Stimulated activated CD4-positive, alpha-beta T cell treated with anti-CD3 and anti-CD28 coated beads, Interleukin-12 subunit alpha, Interleukin-12 subunit beta, amount 100 ng/mL, for 48 hours (primary cell): ENCODE measurements around the gene TLR9.

ENCODE experiments used
- DNase-seq, 3 donors: peaks; one replicate each; pipeline ENCODE4 v3.0.0-alpha.2; 2020; ENCODE audit warnings: low read depth in 2 of 3, low spot score in 1 of 3

TLR9 gene

DNA sequence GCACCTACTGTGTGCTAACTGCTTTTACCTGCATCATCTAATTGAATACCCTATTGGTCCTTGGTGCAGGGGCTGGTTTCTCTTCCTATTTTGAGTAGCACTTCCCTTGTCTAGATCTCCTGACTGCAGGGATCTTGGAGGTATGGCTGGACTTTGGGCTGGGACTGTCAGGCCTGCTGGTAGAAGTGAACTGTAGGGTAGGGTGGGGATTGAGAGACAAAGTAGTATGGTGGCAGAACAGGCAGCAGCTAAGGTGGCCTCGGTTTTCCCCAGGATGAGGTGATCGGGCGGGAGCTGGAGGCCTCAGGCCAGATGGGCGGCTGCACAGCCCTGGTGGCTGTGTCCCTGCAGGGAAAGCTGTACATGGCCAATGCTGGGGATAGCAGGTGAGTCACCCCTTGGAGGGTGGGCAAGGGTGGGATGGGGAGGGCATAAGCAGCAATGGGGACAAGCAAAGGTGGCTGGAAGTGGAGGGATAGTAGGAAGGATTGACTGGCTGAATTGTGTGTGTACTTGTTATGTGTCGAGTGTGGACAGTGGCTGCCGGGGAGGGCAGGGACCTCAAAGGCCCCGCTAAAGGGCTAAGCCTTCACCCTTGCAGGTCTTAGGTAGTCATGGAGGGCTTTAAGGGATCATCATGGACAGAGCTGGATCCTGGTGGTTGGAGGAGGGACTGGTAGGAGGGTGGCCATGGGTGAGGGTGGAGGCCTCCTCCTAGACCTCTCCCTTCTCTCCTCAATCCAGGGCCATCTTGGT, 22.1 kb upstream of the TLR9 start:
- no peak for DNase-seq

- no peak for DNase-seq
Observed at GRCh38 chr3:52246728-52247408, 21.4 kb upstream of the TLR9 start.

- no peak for DNase-seq
Observed at GRCh38 chr3:52246264-52246620, 20.8 kb upstream of the TLR9 start.

GRCh38 chr3:52245322-52246263, 20.1 kb upstream of the TLR9 start, which contains the start of gene PPM1M:
Gene PPM1M, plus strand, starts transcription at chr3:52245759. Its CDS starts 66 bp downstream, at chr3:52245825.
- DNase-seq, result no peak

GRCh38 chr3:52243791-52244628, 18.6 kb upstream of the TLR9 start:
- DNase-seq, result no peak

- DNase-seq, result no peak
Observed at GRCh38 chr3:52242039-52242438, 16.6 kb upstream of the TLR9 start.

GRCh38 chr3:52240886-52241370, 15.5 kb upstream of the TLR9 start:
- no peak for DNase-seq

DNA sequence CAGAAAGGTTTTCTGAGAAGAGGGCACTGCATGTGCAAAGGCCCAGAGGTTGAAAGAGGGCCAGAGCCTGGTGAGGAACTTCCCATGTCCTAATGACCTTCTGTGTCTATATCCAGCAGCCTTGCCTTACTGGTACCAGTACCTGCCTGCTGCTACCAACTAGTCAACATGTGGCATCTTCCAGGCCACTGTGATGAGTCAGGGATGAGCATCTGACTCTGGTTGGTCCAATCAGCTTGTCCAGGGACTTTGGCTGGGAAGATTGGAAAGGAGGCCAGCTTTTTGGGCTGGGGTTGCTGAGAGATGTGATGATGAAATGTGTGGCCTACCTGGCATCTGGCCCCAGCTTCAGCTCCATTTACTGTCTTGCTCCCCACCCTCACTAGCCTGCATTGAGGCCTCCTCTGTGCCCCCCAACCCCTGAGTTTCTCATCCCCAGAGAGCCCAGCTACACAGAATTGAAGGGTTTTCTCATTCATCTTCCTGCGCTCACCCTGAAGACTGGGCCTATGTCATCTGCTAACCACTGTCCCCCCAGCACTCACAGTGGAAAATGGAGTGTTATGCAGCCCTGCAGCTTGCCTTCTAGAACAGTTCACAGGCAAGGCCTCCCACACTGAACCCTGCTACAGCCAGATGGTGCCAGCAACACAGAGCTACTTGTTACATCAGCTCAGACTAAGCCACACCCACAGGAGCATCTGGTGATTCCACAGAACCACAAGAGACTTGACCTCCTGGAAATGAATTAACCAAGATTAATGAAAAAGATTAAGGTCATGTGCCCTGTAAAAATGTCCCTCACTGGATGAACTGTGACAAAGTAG, 14.8 kb upstream of the TLR9 start:
- peak; percentile 50 to 62 (median 53) for DNase-seq

DNA sequence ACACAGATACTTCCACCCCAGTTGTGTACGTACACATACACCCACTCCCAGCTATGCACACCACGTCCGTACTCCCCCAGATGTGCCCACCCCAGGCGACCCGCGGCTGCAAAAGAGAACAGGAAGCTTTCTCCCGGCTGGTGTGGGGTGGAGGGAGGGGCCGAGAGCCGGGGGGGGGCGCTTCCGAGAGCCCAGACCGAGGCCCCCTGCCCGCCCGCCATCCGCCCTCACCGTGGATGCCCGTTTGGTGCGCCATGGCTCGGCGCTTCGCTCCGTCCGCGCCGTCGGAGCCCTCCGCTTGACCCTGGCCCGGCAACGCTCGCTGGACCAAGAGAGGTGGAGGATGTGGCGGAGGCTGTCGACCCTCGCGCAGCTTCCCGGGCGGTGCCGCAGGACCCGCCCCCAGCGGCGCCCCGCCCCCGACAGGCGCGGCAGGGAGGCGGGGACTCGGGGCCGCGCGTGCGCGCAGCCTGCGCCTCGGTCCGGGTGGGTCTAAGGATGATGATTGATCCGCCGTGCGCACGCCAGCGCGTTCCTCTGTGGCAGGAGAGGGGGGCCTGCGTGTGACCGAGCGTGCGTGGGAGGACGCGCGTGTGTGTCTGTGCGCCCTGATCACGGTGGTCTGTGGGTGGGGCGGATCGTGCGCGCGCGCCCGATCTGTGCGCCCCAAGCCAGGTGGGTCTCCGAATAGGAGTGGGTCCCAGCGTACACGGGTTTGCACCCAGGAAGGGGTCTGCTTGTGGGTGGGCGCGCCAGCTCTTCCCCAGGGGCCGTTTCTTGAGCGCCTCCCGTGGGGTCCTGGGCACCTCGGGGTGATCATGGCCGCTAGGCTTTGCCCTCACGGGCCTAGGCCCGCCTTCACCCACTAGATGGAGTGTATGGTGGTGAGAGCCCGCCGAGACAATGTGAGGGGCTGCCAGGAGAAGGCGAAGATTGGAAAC, 13.6 kb upstream of the TLR9 start, which contains the start of gene TWF2:
TSS of gene TWF2 (minus strand) at position 398 of the 941 bp plus-strand sequence. CDS start at position 256, 142 bp downstream.
- peak; percentile 72 to 82 (median 75) for DNase-seq

DNA sequence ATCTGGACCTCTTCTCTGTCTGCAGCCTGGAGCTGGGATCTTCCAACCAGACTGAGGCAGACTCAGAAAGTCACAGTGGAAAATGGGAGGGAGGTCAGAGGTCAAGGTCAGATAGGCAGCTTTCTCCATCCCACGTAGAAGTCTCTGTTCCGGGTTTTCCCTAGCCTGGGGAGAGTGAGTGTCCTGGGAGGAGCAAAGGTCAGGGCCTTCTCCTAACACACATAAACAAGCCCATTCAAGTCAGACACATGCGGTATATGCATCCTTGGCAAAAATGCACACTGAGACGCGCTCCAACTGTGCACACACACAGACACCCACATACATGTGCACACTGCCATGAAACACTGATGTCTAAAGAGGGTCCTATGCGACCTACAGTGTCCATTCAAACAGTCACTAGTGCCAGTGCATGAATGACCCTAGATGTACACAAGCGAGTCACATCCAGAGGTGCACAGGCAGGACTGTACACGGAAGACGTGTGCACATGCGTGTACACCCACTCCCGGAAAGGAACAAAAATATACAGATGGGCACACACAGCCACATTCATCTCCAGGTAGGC, 12.8 kb upstream of the TLR9 start:
- no peak for DNase-seq

GRCh38 chr3:52237657-52238172, 12.3 kb upstream of the TLR9 start:
- DNase-seq, result no peak

- no peak for DNase-seq
Observed at GRCh38 chr3:52237006-52237656, 11.7 kb upstream of the TLR9 start.

DNA sequence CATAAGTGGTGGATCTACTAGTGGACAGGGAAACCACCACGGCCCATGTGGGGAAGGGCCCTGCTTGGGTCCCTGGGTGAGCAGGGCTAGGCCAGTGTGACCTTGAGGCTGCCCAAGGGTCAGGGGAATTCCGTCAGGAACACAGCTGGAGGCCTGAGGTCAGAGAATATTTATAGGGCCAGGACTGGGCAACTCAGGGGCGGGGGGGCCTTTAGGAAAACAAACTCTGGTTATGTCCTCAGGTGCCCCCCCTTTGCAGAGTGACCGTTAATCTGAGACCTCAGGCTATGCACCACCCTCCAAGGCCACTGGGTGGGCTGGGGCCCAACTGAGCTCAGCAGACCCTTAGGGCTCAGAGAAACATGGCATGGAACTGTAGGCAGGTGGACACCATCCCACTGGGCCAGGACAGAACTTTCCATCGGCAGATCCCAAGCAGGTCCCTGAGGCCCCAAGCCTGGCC, 11.0 kb upstream of the TLR9 start:
- DNase-seq, result no peak

GRCh38 chr3:52234516-52235447, 9.3 kb upstream of the TLR9 start:
- no peak for DNase-seq

- DNase-seq, result no peak
Observed at GRCh38 chr3:52233968-52234367, 8.5 kb upstream of the TLR9 start.

DNA sequence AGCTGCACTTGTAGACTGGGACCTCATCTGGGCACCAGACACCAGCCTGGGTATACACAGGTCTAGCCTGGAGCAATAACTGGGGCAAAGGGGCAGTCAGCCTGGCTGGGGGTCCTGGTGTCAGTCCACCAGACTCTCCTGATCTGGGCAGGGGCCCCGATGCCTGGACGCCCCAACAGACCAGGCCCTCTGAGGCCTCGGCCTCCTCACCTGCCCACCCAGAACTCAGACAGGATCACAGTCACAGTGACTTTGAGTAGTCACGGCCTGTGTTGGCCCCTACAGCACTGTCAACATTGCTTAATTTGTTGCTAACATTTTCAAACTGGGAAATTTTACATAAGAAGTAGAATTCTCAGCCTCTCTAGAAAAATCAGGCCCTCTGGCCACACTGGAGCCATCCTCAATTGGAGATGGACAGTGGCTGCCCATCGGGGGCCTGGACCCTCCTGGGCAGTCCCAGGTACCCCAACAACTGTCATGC, 7.7 kb upstream of the TLR9 start:
- no peak for DNase-seq
